Left lung (tissue), 10 donors: Measurements from ENCODE around the gene CPEB4. TPM values are rescaled to one million over a fixed set of nuclear protein-coding genes. Genes with fewer than 3 reads are reported as not detected.

Experiments
- ATAC-seq: fragments of 200-7000 bp; cut with Tn5 transposase; one replicate; pipeline ENCODE4 v1.9.1; 2020; ENCODE audit warnings: moderate library complexity
- DNase-seq, 4 donors: peaks; one replicate each; pipeline ENCODE4 v3.0.0-alpha.2; 2013 to 2020
- H3K27ac ChIP-seq, 2 donors: fragments of 200-600 bp; sonication (generic) in 1 of 2; one replicate each; pipeline versions ENCODE4 v1.5.0 to v1.8.0; 2020 to 2021
- H3K27me3 ChIP-seq, 2 donors: fragments of 200-600 bp; sonication (generic) in 1 of 2; one replicate each; pipeline versions ENCODE4 v1.5.0 to v1.8.0; 2020 to 2021
- H3K36me3 ChIP-seq, 2 donors: fragments of 200-600 bp; sonication (generic) in 1 of 2; one replicate each; pipeline versions ENCODE4 v1.5.0 to v1.8.0; 2020 to 2021
- H3K4me1 ChIP-seq, 2 donors: fragments of 200-600 bp; one replicate each; pipeline ENCODE4 v1.8.0; 2021
- H3K4me3 ChIP-seq, 2 donors: fragments of 200-600 bp; sonication (generic) in 1 of 2; one replicate each; pipeline versions ENCODE4 v1.5.0 to v1.8.0; 2020 to 2021; ENCODE audit warnings: mild to moderate bottlenecking in 1 of 2
- H3K9me3 ChIP-seq, 2 donors: fragments of 200-600 bp; sonication (generic) in 1 of 2; one replicate each; pipeline versions ENCODE4 v1.5.0 to v1.8.0; 2020 to 2021
- CTCF ChIP-seq, 2 donors: fragments of 200-600 bp; sonication (generic) in 1 of 2; IDR thresholded peaks; one replicate each; pipeline versions ENCODE4 v1.5.0 to v1.8.0; 2021; ENCODE audit warnings: antibody characterized with exemption in 2 of 2
- intact Hi-C, 2 donors: fragments of 100-400 bp; cut with DNase I; formaldehyde crosslinking; loops; one replicate each; pipeline versions ENCODE4 v1.11.2 to v1.14.2; 2022
- polyA plus RNA-seq, 6 donors: library from polyadenylated mRNA; unstranded; fragments of 120-200 nt; gene quantifications; one replicate each; pipeline ENCODE4 v1.2.1, GENCODE V29; 2013; ENCODE audit not compliant: insufficient read length in 6 of 6
- total RNA-seq, 2 donors: library from RNA; stranded (reverse); fragmentation: NEBNext Ultra II Directional; extraction: Animal tissue kit (Norgen Biotek cat#: 25700); gene quantifications; one replicate each; pipeline ENCODE4 v1.2.1, GENCODE V29; 2021
- donor health status: DM: no; HTN: yes; CAD: no.
- donor health status: DM: no; HTN: no; CAD: no.

The CPEB4 gene
- total and polyA plus RNA-seq, 8 donors: 16.3 to 59.6 (median 18.0) TPM

- intact Hi-C loops: no loop called here
These were observed 2.0 kb upstream of the CPEB4 start for GRCh38 chr5:173886150-173886549.

GRCh38 chr5:173888473-173889131, 453 bp downstream of the CPEB4 start:
- peak in 2 of 4 donors; percentile 55 to 87 for DNase-seq
- no peak for TF ChIP-seq CTCF (IDR thresholded peaks at IDR 0.05)
- Histone ChIP-seq H3K4me1 (peaks cover 12 to 72% of the 10 kb centered on the region in 2 donors), H3K9me3 (no peaks in the 10 kb centered on the region), H3K27me3 (no peaks in the 10 kb centered on the region), H3K36me3 (no peaks in the 10 kb centered on the region), H3K4me3 (peak overlapping the region; percentile 54 to 83), H3K27ac (peak overlapping the region; percentile 92 to 97)
- ATAC-seq: peak; percentile 1
- intact Hi-C loops: no loop called here

More at GRCh38 chr5:173886150-173886549, 2.0 kb upstream of the CPEB4 start:
- Histone ChIP-seq H3K4me1 (peaks cover 6 to 54% of the 10 kb centered on the region in 2 donors), H3K27ac (peak overlapping the region; percentile 84 to 92), H3K9me3 (peaks cover 0 to 4% of the 10 kb centered on the region in 2 donors), H3K27me3 (no peaks in the 10 kb centered on the region), H3K36me3 (no peaks in the 10 kb centered on the region), H3K4me3 (no peak overlapping the region)
- TF ChIP-seq CTCF (IDR thresholded peaks at IDR 0.05): no peak
- ATAC-seq: no peak
- no peak for DNase-seq

DNA sequence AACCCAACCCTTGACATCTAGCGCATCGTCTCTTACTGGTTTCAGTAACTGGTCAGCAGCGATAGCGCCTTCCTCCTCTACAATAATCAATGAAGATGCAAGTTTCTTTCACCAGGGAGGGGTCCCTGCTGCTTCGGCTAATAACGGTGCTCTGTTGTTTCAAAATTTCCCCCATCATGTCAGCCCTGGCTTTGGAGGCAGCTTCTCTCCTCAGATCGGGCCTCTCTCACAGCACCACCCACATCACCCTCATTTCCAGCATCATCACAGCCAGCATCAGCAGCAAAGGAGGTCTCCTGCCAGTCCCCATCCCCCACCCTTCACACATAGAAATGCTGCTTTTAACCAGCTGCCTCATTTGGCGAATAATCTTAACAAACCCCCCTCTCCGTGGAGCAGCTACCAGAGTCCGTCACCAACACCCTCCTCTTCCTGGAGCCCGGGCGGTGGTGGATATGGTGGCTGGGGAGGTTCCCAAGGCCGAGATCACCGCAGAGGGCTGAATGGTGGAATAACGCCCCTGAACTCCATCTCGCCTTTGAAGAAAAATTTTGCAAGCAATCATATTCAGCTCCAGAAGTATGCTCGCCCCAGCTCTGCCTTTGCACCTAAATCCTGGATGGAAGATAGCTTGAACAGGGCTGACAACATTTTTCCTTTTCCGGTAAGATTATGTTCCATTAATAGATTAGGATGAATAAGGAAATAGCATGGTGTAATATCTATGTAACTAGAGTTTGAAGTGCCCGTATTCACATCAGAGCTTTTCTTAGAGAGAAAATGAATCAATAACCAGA, 2.2 kb downstream of the CPEB4 start:
- intact Hi-C loops: no loop called here
- no peaks in the 10 kb centered on the region for H3K9me3 ChIP-seq
- ATAC-seq: peak; percentile 1
- no peaks in the 10 kb centered on the region for H3K27me3 ChIP-seq
- peak overlapping the region; percentile 54 to 83 for H3K4me3 ChIP-seq
- TF ChIP-seq CTCF (IDR thresholded peaks at IDR 0.05): no peak
- H3K4me1 ChIP-seq: peaks cover 26 to 75% of the 10 kb centered on the region in 2 donors
- peak overlapping the region; percentile 92 to 97 for H3K27ac ChIP-seq
- peak in 1 of 4 donors; percentile 71 for DNase-seq
- H3K36me3 ChIP-seq: no peaks in the 10 kb centered on the region

GRCh38 chr5:173891308-173892116, 3.4 kb downstream of the CPEB4 start:
- peak overlapping the region; percentile 54 to 83 for H3K4me3 ChIP-seq
- no peaks in the 10 kb centered on the region for H3K36me3 ChIP-seq
- H3K27me3 ChIP-seq: no peaks in the 10 kb centered on the region
- peak overlapping the region; percentile 92 to 97 for H3K27ac ChIP-seq
- no peaks in the 10 kb centered on the region for H3K9me3 ChIP-seq
- intact Hi-C loops: no loop called here
- peaks cover 20 to 74% of the 10 kb centered on the region in 2 donors for H3K4me1 ChIP-seq
- no peak for TF ChIP-seq CTCF (IDR thresholded peaks at IDR 0.05)
- ATAC-seq (no peak), DNase-seq (no peak)
